Left ventricle myocardium superior (tissue), 1 donor: ENCODE data around the gene BCAR3. TPM values are rescaled to one million over a fixed set of nuclear protein-coding genes. Genes with fewer than 3 reads are reported as not detected.

ENCODE experiments used
- ATAC-seq: fragments of 200-7000 bp; cut with Tn5 transposase; one replicate; pipeline ENCODE4 v1.9.1; 2020; ENCODE audit warnings: mild to moderate bottlenecking, moderate library complexity
- DNase-seq: peaks from one replicate; pipeline ENCODE4 v3.0.0-alpha.2; 2020
- intact Hi-C: fragments of 100-400 bp; cut with micrococcal nuclease; formaldehyde crosslinking; loops from one replicate; pipeline ENCODE4 v1.11.0; 2022
- long read RNA-seq: library from polyadenylated mRNA; unstranded; transcript quantifications from one replicate; pipeline ENCODE4 v2.0.0, GENCODE V29; 2021
- total RNA-seq: library from RNA; stranded (reverse); fragmentation: NEBNext Ultra II Directional; extraction: Animal tissue kit (Norgen Biotek cat#: 25700); gene quantifications from one replicate; pipeline ENCODE4 v1.2.1, GENCODE V29; 2021
- donor health status: DM: no; HTN: yes; CAD: no; lungs with severe emphysema.

The BCAR3 gene
- 15.2 TPM for total RNA-seq
- long read RNA-seq, transcript BCAR3-201 (12 exons, 3,171 nt) = major isoform, 16 of 37 reads
- long read RNA-seq, partial matches to known transcripts = 13 of 37 reads
- long read RNA-seq, other reads (novel, unspliced or antisense) = 5 of 37 reads

GRCh38 chr1:93681101-93681988 lies at the start of gene BCAR3:
TSS of gene BCAR3 (minus strand) at chr1:93681837. CDS start at chr1:93674930, 6,907 bp downstream.
- DNase-seq (peak; percentile 89), ATAC-seq (peak; percentile 85)
- intact Hi-C loops = no loop called here

DNA sequence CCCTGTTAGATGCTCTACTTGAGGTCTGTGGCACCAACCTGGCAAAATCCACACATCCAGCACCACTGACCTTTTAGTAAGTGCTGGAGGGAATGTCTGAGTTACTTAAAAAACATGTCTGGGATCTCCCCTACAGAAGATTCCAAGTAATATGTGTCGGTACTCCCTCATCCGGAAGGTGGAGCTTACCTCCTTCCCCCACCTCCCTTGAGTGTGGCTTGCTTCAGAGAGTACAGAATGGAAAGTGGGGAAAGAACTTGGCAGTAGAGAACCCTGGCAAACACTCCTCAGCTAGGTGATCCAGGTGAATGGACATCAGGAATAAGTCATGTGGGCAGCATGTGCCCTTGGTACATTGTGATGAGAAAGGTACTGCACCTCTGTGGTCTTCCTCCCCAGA lies 49.0 kb upstream of the BCAR3 start:
- DNase-seq = no peak
- no peak for ATAC-seq
- intact Hi-C loops = no loop called here

DNA sequence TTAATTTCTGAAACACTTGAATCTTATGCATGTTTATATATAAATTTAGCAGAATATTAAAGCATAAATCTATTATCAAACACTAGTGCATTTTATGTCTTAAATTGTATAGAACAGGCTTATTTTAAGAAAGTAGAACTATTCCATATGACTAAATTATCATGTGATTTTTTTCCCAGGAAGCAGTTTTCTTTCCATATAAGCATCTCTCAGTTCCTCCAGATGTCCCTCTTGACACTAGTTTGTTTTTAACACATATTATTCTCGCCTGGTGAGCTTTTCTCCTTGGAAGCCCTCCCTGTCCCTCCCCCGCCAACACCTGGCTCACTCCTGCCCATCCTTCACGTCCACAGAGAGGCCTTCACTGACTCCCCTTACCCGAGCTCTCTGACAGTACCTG lies 48.3 kb upstream of the BCAR3 start:
- intact Hi-C loops = no loop called here
- DNase-seq = no peak
- ATAC-seq = no peak

DNA sequence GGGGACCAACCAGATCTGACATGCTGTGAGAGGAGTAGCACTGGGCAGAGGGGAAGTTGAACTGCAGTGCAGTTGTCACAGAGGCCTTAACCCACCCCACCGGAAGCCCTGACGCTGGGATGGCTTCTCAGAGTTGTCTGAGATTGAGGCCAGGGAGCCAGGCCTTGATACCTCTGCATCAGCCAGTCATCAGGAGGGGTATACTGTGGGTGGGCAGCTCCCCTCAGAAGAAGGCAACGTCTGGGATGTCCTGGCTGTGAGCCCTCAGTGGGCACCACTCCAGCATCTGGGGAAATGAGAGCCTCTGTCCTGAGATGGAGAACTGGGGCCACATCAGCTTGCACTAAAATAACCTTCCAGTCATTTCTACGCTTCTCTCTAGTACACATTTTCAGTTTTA lies 47.9 kb upstream of the BCAR3 start:
- intact Hi-C loops = no loop called here
- peak; percentile 17 for ATAC-seq
- DNase-seq = no peak

DNA sequence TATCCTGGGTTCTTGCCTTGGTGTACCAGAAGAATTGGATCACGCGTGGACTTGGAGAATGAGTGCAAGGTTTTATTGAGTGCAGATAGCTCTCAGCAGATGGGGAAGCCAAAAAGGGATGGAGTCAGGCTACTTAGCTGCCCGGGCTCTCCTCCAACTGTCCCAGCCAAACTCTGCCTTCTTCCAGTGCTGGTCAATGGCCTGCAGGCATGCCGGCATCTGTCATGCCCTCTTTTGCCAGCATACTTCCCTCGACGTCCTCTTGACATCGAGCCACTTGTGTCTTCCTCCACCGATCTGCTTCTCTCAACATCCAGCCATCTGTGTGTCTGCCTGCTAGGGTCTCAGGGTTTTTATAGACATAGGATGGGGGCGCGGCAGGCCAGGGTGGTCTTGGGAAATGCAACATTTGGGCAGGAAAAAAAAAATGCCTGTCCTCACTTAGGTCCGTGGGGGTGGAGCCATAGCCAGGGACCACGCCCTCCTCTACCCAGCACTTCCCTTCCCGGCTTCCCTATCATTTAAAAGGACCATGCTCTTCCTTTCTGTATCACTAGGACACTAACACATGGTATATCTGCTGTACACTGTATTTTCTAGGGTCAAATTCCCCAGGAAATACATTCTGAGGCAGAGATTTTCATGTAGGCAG lies 47.0 kb upstream of the BCAR3 start:
- intact Hi-C loops = no loop called here
- peak; percentile 88 for ATAC-seq

GRCh38 chr1:93723733-93724270 lies 42.2 kb upstream of the BCAR3 start:
- no peak for ATAC-seq
- intact Hi-C loops = no loop called here
- DNase-seq = no peak

More for the DNA sequence above, 47.0 kb upstream of the BCAR3 start:
- peak; percentile 70 for DNase-seq

DNA sequence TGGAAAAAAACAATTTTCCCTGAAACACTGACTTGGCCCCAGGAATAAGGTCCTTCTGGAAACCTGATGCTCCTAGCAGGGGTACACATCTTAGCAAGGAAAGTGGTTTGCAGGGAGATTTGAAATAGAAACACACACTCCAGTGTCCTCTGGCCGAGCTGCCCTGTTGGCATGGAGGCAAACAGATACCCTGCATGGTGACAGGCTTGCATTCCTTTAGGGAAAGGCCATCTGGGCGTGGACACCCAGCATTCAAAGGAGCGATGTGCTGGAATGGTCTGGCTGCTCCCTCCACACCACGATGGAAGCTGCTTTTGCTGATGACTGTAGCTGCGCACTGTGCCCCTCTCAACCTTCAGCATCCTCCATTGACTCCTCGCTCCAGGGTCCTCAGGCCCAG lies 41.5 kb upstream of the BCAR3 start:
- DNase-seq (peak; percentile 71), ATAC-seq (peak; percentile 89)
- intact Hi-C loops = no loop called here

DNA sequence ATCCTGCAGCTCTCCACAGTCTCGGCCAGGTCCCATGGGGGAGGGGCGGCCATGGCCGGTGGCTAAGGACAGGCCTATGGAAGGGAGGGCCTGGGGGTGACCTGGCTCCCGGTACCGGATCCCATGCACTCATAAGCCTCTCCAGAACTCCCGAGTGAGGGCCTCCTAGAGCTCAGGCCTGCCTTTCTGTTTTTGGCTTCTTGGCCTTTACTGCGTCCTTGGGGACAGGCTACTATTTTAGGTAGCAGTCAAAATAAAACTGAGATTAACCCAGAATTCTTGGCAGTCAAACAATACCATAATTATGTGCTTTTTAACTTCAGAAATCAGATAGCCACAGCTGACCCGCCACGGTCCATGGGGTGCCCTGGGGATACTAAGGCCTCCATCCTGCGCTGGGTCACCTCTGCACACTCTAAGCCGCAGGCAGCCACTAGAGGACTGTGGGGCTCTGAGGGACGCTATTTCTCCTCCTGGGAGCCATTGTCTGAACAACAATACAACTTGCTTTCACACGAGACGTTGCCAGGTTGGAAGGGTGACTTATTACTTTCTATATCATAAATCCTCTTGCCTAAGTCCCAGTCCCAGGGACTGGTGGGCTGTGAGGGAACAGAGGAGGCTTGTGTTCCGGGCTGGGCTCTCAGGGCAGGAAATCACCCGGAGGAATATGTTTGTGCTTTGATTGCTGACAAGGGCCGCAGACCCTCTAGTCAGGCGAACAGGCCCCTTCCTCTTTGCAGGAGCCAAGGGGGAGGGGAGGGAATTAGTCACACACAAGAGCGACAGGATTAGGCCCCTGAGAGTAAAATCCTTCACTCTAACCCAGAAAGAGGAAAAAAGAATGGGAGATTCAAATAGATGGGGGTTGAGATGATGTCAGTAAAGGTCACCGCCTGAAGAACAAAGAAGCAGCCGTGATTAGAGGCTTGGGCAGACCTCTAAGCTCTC lies 40.7 kb upstream of the BCAR3 start:
- intact Hi-C loops = no loop called here
- DNase-seq (peak; percentile 78), ATAC-seq (peak; percentile 85)

- DNase-seq = no peak
- ATAC-seq = no peak
- intact Hi-C loops = no loop called here
Measured at GRCh38 chr1:93720956-93721626, 39.5 kb upstream of the BCAR3 start.

- ATAC-seq (no peak), DNase-seq (no peak)
- intact Hi-C loops = no loop called here
Measured at GRCh38 chr1:93717640-93718039, 36.0 kb upstream of the BCAR3 start.

GRCh38 chr1:93716941-93717368 lies 35.3 kb upstream of the BCAR3 start:
- ATAC-seq (no peak), DNase-seq (no peak)
- intact Hi-C loops = no loop called here

- no peak for ATAC-seq
- DNase-seq = no peak
- intact Hi-C loops = no loop called here
Measured at GRCh38 chr1:93716163-93716562, 34.5 kb upstream of the BCAR3 start.

DNA sequence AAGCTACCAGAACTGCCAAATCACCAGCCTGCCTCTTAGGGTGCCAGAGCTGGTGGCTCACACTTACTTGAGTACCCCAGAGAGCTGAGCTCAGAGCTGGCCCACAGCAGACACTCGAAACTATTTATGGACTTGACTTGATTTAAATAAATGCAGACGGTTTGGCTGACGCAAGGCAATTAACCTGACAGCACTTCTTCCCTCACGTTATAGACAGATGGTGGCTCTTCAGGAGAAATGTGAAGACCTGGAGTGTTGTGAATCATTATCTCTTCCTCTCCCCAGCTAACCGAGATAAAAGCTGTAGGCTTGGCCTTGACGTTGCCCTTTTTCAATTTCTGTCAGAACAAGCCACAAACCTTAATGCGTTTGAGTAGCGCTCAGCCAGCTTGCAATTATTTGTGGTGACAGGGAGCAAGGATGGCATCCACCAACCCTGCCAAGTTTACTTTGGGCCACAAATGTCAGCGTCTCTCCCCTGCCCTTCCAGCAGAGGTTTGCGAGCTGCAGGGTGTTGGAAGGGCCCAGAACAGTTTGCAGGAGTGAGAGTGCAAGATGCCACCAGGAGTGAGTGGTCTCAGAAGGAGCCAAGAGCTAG lies 34.0 kb upstream of the BCAR3 start:
- ATAC-seq = peak; percentile 92
- intact Hi-C loops = no loop called here
- peak; percentile 50 for DNase-seq

DNA sequence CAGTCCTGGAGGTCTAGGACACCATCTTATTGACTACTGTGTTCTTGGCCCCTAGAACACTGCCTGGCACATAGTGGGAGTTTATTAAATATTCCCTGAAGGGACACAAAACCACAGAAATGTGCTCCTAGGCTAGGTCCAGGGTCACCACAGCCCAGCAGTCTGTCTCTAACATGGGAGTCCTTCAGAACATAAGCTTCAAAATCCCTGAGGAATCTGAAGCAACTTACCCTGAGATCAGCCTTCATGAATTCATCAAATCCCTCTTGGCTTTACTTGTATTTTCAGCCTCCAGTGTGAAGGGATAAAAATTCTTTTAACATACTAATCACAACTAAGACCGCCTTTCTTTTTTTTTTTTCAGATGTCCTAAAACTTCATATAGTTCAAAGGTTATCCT lies 32.7 kb upstream of the BCAR3 start:
- ATAC-seq (no peak), DNase-seq (no peak)
- intact Hi-C loops = no loop called here

DNA sequence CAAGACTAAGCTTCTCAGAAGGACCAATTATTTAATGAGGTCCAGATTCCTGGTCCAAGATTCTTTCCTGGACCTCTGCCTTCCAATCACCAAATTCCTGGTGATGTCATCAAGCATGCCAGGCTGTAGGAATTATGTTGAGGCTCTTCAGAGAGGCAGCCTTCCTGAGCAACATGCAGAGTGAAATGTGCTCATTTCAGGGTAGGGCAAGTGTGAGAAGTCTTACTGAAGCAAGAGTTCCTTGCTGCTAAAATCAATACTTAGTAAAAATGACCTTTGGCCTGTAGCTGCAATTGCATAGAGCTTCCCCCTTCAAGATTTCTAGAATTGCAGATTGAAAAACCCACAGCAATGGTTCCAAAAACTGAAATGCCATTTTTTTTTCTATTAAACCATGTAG lies 31.7 kb upstream of the BCAR3 start:
- DNase-seq (no peak), ATAC-seq (no peak)
- intact Hi-C loops = no loop called here

GRCh38 chr1:93712741-93713140 lies 31.1 kb upstream of the BCAR3 start:
- ATAC-seq = no peak
- DNase-seq = no peak
- intact Hi-C loops = no loop called here

DNA sequence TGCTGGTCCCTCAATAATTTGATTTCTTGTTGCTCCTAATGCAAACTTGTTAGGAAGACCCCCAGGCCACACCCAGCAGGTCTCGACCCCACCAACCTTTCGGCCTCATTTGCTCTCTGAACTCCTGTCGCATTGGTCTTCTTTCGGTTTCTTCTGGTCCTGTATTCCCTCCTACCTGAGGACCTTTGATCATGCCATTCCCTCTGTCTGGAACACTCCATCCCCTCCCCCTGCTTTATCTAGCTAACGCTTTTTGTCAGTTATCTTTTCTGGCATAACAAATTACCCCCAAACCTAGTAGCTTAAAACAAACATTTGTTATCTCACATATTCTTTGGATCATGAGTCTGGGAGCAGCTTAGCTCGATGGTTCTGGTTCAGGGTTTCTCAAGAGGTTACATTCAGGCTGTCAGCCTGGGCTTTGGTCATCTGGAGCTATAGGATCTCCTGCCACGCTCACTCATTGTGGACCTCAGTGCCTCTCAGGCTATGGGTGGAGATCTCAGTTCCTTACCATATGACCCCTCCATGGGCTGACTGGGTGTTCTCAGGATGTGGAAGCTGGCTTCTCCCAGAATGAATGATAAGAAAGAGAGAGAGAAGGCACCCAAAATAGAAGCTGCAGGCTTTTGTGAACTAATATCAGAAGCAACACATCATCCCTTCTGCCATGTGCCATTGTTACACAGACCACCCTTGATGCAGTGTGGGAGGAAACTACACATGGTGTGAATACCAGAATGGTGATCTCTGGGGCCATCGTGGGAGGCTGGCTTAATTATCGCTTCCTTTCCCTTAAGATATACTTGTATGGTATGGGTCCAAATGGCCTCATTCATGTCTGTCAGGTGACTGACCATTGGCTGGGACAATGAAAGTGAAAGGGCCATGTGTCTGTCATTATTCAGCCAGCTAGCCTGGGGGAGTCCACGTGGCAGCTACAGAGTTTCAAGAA lies 29.1 kb upstream of the BCAR3 start:
- intact Hi-C loops = no loop called here
- ATAC-seq = no peak

More for the DNA sequence above, 29.1 kb upstream of the BCAR3 start:
- no peak for DNase-seq
